Ovary (tissue), 3 donors: ENCODE data around the gene ZNF793.

Experiments
- EP300 ChIP-seq: sonication (generic); formaldehyde crosslinking; IDR thresholded peaks from one replicate; pipeline ENCODE4 v1.6.1; 2017; ENCODE audit warnings: antibody characterized with exemption
- POLR2A ChIP-seq: fragments of 450-650 bp; IDR thresholded peaks from one replicate; pipeline ENCODE4 v1.6.1; 2017; ENCODE audit warnings: antibody characterized with exemption, mild to moderate bottlenecking, moderate library complexity
- TF ChIP-seq, protein P1 (sequence below), 3 donors: fragments of 450-650 bp in 2 of 3; fragments of 200-600 bp in 1 of 3; IDR thresholded peaks; one replicate each; pipeline versions ENCODE4 v1.5.1 to v1.8.0; 2016 to 2022; ENCODE audit warnings: antibody characterized with exemption in 3 of 3, mild to moderate bottlenecking in 1 of 3
- donor health status: DM: no; HTN: no; CAD: no.

GRCh38 chr19:37505958-37506386 is 767 bp upstream of the ZNF793 start:
- TF ChIP-seq, protein P1, sequence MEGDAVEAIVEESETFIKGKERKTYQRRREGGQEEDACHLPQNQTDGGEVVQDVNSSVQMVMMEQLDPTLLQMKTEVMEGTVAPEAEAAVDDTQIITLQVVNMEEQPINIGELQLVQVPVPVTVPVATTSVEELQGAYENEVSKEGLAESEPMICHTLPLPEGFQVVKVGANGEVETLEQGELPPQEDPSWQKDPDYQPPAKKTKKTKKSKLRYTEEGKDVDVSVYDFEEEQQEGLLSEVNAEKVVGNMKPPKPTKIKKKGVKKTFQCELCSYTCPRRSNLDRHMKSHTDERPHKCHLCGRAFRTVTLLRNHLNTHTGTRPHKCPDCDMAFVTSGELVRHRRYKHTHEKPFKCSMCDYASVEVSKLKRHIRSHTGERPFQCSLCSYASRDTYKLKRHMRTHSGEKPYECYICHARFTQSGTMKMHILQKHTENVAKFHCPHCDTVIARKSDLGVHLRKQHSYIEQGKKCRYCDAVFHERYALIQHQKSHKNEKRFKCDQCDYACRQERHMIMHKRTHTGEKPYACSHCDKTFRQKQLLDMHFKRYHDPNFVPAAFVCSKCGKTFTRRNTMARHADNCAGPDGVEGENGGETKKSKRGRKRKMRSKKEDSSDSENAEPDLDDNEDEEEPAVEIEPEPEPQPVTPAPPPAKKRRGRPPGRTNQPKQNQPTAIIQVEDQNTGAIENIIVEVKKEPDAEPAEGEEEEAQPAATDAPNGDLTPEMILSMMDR (IDR thresholded peaks at IDR 0.05): no peak
- TF ChIP-seq POLR2A (no peak), EP300 (no peak)
